GM19455 (cell line): ENCODE data around the gene NIBAN1.
A peak's percentile ranks its signal among the peaks of the same experiment; 100 is the strongest.

ENCODE experiments used
- ATAC-seq: cut with Tn5 transposase; IDR thresholded peaks from one replicate; pipeline ENCODE4 v1.9.1; 2021; ENCODE audit not compliant: unreplicated experiment

NIBAN1 gene

DNA sequence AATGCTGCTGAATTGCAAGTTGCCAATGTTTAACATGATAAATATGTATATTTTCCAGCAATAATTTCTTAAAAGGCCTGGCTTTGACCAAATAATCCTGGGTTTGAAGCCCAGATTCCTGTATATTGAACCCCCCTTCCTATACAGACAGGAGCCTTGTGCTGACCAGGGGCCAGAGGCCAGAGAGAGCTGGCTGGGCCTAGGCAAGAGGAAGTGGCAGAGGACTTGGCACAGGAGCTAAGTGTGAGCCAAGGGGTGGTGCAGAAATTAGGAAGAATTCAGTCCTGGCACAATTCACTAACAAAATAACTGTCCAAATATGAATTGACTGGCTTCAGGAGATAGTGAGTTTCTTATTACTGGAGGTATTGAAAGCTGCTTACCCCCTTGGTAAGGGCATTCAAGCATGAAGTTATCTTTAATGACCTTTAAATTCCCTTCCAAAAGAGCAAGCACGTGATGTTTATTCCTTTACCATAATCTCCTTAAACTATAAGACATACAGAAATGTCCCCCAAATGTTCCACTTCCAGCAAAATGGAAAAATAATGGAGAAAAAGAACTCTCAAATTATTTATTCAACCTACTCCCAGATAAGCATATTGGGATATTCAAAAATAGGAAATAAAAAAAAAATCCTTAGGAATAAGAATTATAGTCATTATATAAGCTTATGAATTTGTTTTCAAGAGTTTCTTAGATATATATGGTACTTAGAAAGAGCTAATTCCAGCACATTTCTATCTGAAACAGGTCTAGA is 26.6 kb downstream of the NIBAN1 start:
- ATAC-seq, result no peak

DNA sequence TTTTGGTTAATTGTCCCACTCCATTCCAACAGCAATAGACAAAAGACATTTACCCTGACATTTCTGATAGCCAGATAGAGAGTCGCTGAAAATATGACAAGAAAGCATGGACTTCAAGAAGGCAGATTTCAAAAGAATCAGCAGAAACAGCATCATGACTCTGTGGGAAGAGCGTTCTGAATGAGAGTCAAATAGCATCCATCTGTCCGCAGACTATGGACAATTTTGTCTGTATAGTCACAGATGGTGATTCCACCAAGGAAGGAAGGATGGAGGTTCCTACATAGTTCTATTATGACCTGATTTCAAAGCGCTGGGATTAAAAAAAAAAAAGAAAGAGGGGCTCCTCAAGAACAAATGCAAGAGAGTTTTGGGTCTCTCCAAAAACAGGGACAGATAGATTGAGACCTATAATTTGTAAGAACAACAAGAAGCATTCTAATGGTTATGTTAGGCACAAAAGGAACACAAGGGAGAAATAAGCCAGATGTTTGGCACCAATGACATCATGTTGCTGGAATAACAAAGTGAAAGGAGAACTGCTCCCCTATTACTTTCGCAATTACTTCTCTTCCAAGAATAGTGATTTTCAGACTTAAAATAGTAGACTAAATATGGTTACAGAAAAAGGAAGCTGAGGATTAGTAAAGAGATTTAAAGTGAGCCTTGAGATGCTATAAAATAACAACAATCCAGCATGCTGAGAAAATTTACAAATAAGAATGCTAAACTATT is 28.5 kb downstream of the NIBAN1 start:
- ATAC-seq, result no peak

DNA sequence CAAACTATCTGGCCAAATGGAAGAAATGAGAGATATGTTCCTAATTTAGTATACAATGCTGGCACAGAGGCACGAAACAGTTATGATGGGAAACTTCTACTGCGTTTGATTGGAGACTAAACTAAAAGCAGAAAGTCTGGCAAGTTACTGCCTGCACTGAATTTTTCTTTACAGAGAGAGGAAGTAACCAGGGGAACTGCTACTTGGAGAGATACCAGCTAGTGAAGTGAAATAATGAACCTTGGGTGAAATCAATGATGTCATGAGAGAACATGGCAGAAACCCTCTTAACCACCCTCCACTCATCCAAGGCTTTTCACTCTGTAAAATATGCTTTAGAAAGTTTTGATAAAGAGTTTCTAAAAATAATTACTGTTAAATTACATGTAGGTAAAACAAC is 29.3 kb downstream of the NIBAN1 start:
- no peak for ATAC-seq

DNA sequence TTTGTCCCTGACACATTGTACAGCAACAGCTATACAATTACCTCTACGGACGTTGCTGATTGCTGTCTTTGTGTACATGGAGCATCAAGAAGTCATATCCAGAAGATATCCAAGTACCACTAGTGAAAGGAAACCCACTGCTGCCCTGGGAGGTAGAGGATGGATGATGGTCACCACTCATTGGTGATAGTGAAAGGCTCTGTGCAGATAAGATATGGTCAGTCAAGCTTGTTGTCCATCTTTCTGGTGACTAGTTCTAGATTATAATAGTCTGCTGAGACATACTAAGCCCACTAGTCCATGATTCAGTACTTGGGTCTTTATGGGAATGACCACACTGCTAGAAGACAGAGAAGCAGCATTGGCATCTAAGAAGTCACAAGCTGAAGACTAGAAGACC is 30.3 kb downstream of the NIBAN1 start:
- no peak for ATAC-seq

DNA sequence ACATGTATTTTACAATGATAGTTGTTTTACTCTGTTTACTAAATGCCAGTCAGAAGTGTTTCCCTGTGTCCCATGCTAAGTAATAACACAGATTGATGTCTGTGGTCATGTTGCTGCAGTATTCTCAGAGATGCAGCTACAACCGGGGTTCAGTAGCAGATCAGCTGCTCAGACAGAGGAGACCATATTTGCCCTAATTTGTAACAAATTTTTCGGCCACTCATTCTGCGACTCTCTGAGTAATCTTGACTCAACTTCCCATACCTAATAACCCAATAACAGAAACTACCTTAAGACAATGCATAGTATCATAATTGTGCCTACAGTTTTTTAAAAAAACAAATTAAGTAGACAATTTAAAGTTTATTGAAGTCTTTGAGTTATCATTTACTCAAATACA is 32.6 kb downstream of the NIBAN1 start:
- ATAC-seq, result peak; percentile 65

DNA sequence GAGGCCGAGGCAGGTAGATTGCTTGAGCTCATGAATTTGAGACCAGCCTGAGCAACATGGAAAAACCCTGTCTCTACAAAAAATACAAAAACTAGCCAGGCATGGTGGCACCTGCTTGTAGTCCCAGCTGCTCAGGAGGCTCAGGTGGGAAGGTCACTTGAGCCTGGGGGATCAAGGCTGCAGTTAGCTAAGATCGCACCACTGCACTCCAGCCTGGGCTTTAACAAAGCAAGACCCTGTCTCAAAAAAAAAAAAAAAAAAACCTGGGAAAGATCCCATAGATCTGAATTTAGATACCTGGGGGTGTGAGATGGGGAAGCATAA is 32.9 kb downstream of the NIBAN1 start:
- peak; percentile 20 for ATAC-seq

DNA sequence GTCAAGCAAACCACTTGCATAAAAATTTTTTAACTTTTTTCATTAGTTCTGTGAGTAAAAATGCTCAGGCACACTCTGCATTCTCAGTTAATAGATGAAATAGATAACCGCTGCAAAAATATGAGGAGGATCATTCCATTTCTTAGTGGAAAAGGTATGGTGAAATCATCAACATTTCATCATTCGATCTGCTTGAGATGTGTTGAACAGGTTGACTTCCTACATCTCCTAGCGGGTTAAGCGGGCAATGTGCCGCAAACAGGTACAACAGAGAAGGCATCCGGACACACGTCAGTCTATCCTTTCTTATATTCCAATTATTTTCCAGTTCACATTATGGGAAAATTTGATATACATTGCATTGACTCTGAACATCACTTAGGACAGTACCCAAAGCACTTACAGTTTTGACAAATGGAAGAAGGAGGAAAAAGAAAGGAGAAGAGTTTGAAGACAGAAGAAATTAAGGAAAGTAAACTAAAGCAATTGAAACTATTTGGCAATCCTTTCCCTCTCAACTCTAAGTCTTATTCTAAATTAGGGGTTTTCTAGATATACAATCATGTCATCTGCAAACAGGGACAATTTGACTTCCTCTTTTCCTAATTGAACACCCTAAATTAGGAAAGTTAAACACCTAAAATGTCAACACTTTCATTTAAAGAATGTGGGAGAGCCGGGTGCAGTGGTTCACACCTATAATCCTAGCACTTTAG is 33.5 kb downstream of the NIBAN1 start:
- no peak for ATAC-seq

DNA sequence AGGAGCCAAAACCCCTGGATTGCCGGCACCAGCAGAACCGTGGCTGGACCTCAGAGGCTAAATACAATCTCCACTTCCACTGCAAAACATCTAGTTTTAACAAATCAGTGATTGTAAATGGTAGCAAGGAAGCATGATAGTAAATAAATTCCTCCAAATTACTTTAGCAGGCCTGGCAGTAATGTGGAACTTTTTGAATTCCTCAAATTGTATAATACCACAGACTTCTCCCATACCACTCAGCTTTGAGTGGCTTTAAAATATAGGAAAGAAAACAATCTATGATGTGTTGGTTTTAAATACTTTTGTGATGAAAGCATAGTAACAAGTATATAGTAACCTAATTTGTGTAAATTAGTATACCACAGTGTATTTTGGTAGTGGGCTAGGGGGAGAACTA is 34.1 kb downstream of the NIBAN1 start:
- ATAC-seq, result no peak

DNA sequence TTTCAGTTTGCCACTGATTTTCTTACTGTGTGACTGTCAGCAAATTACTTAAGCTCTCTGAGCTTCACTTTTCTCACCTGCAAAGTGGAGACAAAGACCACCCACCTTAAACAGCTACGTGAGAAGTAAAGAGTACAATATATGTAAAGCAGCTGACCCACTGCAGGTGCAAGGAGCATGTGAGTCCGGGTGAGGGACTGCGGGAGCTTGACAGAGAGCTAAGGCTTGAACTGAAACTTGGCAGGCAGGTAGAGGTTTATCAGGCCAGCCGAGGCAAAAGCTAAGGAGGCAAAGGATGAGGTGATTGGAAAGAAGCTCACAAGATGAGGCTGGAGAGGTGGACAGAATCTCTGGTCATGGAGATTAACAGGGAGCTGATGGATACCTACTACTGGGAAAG is 36.6 kb downstream of the NIBAN1 start:
- no peak for ATAC-seq

DNA sequence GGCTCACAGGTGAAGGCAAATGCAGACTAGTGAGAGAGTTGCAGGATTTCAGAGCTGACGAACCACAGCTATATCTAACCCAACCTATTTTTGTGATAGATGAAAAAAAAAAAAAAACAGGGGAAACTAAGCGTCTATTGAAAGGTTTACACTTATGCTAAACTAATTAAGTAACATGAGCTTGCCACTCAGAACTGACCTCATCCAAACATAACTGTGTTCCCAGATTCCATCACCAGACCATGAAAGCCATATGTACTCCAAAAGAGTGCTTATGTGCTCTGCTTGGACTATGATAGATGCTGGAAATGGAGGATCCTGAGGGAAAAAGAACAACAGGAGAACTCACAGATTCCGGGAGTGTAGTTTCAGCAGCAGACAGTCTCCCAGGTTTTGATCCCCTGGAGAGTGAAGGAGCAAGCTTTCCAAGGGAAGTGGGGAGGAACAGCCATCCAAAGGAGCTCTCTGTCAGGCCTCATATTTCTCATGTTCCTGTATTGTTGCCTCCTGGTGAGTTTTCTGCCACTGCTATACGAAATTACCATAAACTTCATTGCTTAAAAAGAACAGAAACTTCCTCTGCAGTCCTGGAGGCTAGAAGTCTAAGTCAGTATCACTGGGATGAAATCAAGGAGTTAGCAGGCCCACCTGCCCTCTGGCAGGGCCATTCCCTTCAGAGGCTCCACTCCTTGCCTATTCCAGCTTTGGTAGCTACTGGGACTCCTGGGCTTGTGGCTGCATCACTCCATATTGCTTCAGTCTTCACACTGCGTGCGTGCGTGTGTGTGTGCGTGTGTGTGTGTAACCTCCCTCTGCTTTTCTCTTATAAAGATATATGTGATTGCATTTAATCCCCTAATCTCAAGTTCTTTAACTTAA is 38.1 kb downstream of the NIBAN1 start:
- ATAC-seq, result no peak

DNA sequence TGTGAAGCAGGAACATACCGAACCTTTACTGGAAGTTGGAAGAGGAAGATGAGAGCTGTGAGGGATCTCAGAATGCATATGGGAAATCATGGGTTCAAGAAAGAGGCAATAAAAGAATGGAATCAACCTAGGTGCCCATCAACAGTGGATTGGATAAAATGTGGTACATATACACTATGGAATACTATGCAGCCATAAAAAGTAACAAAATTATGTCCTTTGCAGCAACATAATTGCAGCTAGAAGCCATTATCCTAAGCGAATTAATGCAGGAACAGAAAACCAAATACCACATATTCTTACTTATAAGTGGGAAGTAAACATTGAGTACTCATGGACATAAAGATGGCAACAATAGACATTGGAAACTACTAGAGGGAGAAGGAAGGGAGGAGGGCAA is 40.4 kb downstream of the NIBAN1 start:
- ATAC-seq, result no peak

DNA sequence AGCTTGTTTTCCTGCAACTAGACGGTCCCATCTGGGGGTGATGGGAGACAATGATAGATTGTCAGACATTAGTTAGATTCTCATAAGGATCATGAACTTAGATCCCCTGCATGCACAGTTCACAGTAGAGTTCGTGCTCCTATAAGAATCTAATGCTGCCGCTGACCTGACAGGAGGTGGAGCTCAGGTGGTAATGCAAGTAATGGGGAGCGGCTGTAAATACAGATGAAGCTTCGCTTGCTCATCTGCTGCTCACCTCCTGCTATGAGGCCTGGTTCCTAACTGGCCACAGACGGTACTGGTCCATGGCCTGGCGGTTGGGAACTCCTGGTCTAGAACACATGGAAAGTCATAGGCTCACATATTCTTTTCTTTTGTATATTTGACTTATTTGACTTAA is 42.0 kb downstream of the NIBAN1 start:
- no peak for ATAC-seq

DNA sequence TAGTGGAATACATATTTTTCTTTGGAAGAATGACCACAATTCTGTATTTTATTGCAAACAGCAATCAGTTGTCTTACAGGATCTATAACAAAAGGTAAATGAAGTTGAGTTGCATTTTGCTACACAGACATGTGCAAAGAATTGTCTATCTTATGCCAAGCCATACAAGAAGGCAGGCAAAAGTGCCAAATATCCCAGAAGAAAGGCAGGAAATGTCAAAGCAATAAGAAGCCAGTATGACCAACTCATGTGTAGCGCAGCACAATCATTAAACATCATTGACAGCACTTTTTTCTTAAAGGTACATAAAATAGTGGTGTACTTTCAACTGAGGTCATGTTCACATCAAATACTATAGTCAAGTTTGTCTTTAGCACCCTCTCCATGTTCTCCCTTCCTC is 42.7 kb downstream of the NIBAN1 start:
- ATAC-seq, result no peak

DNA sequence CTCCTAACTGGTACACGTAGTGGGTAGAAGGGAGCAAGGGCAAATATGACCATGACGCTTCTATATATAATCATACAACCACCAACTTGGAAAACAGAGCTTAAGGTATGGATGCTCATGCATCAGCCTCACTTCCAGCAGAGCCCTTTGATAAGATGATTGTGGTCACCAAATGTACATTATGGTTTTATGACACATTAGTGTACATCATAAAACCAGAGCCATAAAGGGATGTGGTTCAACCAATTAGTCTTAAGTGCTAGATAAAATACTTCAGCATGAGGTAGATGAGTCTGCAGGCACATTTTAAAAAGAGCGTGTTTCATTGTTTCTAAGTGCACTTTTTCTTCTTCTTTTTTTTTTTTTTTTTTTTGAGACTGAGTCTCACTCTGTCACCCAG is 43.7 kb downstream of the NIBAN1 start:
- ATAC-seq, result no peak

DNA sequence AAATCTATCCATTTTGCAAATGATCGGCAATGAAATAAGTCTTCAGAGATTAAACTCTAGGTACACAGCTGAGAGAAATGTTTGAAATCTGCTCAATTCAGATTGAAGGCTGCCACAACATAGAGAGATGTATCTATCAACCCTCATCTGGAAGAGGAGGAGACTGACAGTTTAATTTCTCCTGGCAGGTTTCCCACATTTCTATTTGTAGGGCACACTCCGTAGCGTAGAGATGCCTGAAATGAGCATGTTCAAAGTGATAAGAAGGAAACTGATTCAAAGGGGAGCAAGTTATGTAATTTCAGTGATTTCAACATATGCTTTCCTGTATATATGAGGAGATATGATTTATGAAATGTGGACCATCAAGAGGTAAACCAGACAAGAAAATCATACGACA is 44.1 kb downstream of the NIBAN1 start:
- ATAC-seq, result no peak

DNA sequence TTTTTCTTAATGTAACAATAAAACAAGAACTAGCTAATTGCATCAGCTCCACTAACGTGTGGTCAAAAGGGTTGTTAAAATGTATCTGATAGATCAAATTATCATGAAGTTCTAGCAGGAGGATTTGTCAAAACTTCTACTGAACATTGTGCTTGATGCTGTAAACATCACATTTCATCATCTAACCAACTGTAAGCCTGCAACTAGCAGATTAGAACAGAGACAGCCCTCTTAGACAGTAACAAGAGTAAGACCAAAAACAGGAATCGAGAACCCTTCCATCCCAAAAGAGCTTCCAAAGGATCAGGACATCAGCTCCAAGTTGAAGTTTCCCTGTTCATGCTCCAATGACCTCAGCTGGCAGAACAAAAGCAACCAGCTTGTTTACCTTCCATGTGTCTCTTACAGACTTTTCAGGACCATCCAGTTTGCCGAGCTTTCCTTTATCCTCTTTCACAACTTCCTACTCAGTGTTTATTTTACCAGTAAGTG is 44.6 kb downstream of the NIBAN1 start:
- no peak for ATAC-seq

DNA sequence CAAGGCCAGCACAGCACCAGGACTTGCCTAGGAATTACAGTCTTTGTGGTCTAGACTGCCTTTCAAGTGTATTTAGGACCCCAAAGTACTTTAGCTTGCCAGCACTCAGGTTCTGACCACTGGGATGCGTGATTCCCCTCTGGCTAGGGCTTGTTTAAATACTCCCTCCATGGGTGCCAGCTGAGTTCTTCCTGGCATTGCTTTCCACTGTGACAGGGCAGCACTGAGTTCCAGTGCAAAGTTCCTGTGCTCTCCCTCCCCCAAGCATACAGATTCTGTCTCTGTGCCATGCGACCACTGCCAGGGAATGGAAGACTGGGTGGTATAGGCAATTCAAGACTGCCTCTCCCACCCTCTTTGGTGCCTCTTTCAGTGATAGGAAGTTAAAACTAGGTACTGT is 45.9 kb downstream of the NIBAN1 start:
- no peak for ATAC-seq
